Mesenchymal stem cell (in vitro differentiated cells and primary cell): Measurements from ENCODE around the gene B3GLCT.

Experiments
- DNase-seq: peaks from one replicate; pipeline ENCODE4 v3.0.0-alpha.2; 2013
- H2AFZ ChIP-seq: one replicate; pipeline ENCODE4 v1.6.1; 2013; ENCODE audit warnings: low read depth, mild to moderate bottlenecking, control low read depth, inconsistent platforms, low read length, moderate library complexity
- H2AK5ac ChIP-seq: 2 replicates; pipeline ENCODE4 v1.6.1; 2013; ENCODE audit warnings: low read length, moderate library complexity, mild to moderate bottlenecking, inconsistent platforms; ENCODE audit not compliant: severe bottlenecking
- H2BK120ac ChIP-seq: one replicate; pipeline ENCODE4 v1.6.1; 2013; ENCODE audit warnings: low read depth, mild to moderate bottlenecking, inconsistent platforms, low read length, moderate library complexity
- H2BK12ac ChIP-seq, 2 experiments: one replicate each; pipeline ENCODE4 v1.6.1; 2013; ENCODE audit warnings: inconsistent platforms in 2 of 2, low read length in 2 of 2, mild to moderate bottlenecking in 2 of 2, moderate library complexity in 2 of 2, control low read depth in 1 of 2
- H2BK15ac ChIP-seq: one replicate; pipeline ENCODE4 v1.6.1; 2013; ENCODE audit warnings: mild to moderate bottlenecking, low read depth, inconsistent platforms; ENCODE audit not compliant: poor library complexity, severe bottlenecking
- H2BK5ac ChIP-seq: 2 replicates; pipeline ENCODE4 v1.6.1; 2013; ENCODE audit warnings: low read depth, mild to moderate bottlenecking, low read length, control low read depth, inconsistent platforms; ENCODE audit not compliant: poor library complexity, severe bottlenecking
- H3K14ac ChIP-seq, 2 experiments: one replicate each; pipeline ENCODE4 v1.6.1; 2013; ENCODE audit warnings: inconsistent platforms in 2 of 2, low read length in 2 of 2, control low read depth in 1 of 2, mild to moderate bottlenecking in 1 of 2, moderate library complexity in 1 of 2
- H3K18ac ChIP-seq, 2 experiments: one replicate each; pipeline ENCODE4 v1.6.1; 2013; ENCODE audit warnings: inconsistent platforms in 2 of 2, low read length in 2 of 2, control low read depth in 1 of 2, low read depth in 1 of 2, mild to moderate bottlenecking in 1 of 2
- H3K23ac ChIP-seq, 2 experiments: one replicate each; pipeline ENCODE4 v1.6.1; 2013; ENCODE audit warnings: inconsistent platforms in 2 of 2, low read length in 2 of 2, mild to moderate bottlenecking in 2 of 2, moderate library complexity in 2 of 2, control low read depth in 1 of 2
- H3K27ac ChIP-seq: 2 replicates; pipeline ENCODE4 v1.5.1; 2013; ENCODE audit warnings: mild to moderate bottlenecking, moderate library complexity, low read length, control low read depth, inconsistent platforms; ENCODE audit not compliant: poor library complexity, severe bottlenecking
- H3K27me3 ChIP-seq, 2 experiments: 2 replicates each; pipeline versions ENCODE4 v1.6.1 to v1.7.0; 2013; ENCODE audit warnings: low read length in 2 of 2, mild to moderate bottlenecking in 2 of 2, moderate library complexity in 2 of 2, control low read depth in 1 of 2, inconsistent platforms in 1 of 2; ENCODE audit not compliant: control insufficient read depth in 1 of 2, insufficient read depth in 1 of 2
- H3K36me3 ChIP-seq, 2 experiments: 2 replicates each; pipeline versions ENCODE4 v1.6.1 to v1.7.0; 2013; ENCODE audit warnings: low read length in 2 of 2, control low read depth in 1 of 2, inconsistent platforms in 1 of 2, low read depth in 1 of 2, mild to moderate bottlenecking in 1 of 2; ENCODE audit not compliant: insufficient read depth in 2 of 2, control insufficient read depth in 1 of 2
- H3K4ac ChIP-seq, 2 experiments: one replicate each; pipeline ENCODE4 v1.6.1; 2013; ENCODE audit warnings: inconsistent platforms in 2 of 2, low read length in 2 of 2, mild to moderate bottlenecking in 2 of 2, moderate library complexity in 2 of 2, control low read depth in 1 of 2, low read depth in 1 of 2
- H3K4me1 ChIP-seq: 2 replicates; pipeline ENCODE4 v1.6.1; 2013; ENCODE audit warnings: low read depth, low read length, control low read depth; ENCODE audit not compliant: control insufficient read depth, insufficient read depth
- H3K4me2 ChIP-seq: 2 replicates; pipeline ENCODE4 v1.6.1; 2013; ENCODE audit warnings: low read length, mild to moderate bottlenecking, inconsistent platforms; ENCODE audit not compliant: poor library complexity, severe bottlenecking
- H3K4me3 ChIP-seq, 2 experiments: 2 replicates each; pipeline versions ENCODE4 v1.5.1 to v1.7.0; 2013; ENCODE audit warnings: low read length in 2 of 2, mild to moderate bottlenecking in 2 of 2, control low read depth in 1 of 2, low read depth in 1 of 2; ENCODE audit not compliant: insufficient read depth in 1 of 2
- H3K79me1 ChIP-seq: replicated peaks from 2 replicates; pipeline ENCODE4 v1.6.1; 2013; ENCODE audit warnings: mild to moderate bottlenecking, control low read depth, low read length, inconsistent platforms; ENCODE audit not compliant: poor library complexity, severe bottlenecking
- H3K9ac ChIP-seq: 2 replicates; pipeline ENCODE4 v1.7.0; 2013; ENCODE audit warnings: mild to moderate bottlenecking, low read length, moderate library complexity
- H3K9me3 ChIP-seq: 2 replicates; pipeline ENCODE4 v1.7.0; 2013; ENCODE audit warnings: mild to moderate bottlenecking, low read length; ENCODE audit not compliant: control insufficient read depth
- H4K8ac ChIP-seq: one replicate; pipeline ENCODE4 v1.6.1; 2013; ENCODE audit warnings: inconsistent platforms, mild to moderate bottlenecking, low read length, moderate library complexity
- H4K91ac ChIP-seq: one replicate; pipeline ENCODE4 v1.6.1; 2013; ENCODE audit warnings: mild to moderate bottlenecking, low read length, inconsistent platforms
- WGBS: methylation state at CpG from one replicate; pipeline ENCODE4 v1.1.7; 2013; ENCODE audit warnings: mixed read lengths; 5-methylcytosine and 5-hydroxymethylcytosine counted together

Gene B3GLCT

DNA sequence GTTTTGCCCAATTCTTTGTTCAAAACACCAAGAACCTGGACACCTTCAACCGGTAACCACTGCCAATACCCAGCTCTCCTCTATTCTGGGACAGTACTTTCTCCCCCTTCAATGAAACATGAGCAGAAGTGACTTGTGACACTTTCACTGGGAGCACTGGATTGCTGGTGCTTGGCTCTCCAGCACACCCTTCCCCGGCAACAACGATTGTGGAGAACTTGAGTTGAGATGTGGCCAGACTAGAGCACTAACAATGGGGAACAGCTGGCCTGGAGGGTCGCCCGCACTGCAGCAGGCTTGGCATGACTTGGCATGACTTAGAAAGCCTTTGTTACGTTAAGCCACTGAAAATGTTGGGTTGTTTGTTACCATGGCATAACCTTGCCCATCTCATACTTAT is 7.5 kb upstream of the B3GLCT start:
- Histone ChIP-seq H3K4me2 (no peak overlapping the region), H4K8ac (no peak overlapping the region), H3K14ac (no peak overlapping the region), H3K4me3 (no peak overlapping the region), H3K27ac (no peak overlapping the region), H3K9ac (no peak overlapping the region), H2AFZ (no peak overlapping the region), H3K9me3 (peaks cover 5% of the 10 kb centered on the region), H3K79me1 (no peaks in the 10 kb centered on the region), H2BK5ac (no peak overlapping the region), H3K18ac (no peak overlapping the region), H2BK12ac (no peak overlapping the region), H2BK15ac (no peak overlapping the region), H3K4me1 (no peaks in the 10 kb centered on the region), H4K91ac (no peak overlapping the region), H3K23ac (no peak overlapping the region), H2BK120ac (no peak overlapping the region), H2AK5ac (no peak overlapping the region), H3K27me3 (peaks cover 0 to 14% of the 10 kb centered on the region in 2 experiments), H3K4ac (no peak overlapping the region), H3K36me3 (no peaks in the 10 kb centered on the region)
- DNase-seq, result no peak
- whole genome bisulfite sequencing, result 97% methylated on average over 3 of the region's 6 CpGs

DNA sequence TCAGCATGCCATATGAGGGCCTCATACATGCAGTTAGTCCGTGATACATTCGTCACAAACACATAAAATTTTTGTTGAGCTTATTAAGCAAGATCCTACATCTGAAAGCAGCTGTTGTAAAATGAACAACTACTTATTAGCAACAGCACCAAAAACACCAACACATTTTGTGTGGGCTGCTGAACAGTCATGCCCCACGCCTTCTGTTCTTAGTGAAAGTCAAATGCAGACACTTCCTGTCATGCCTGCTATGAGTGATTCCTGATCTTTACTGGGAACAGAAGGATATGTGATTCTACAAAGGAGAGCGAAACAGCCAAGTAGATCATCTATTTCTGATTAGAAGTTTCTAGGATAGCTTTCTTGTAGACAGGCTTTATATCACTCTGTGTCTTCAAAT is 4.2 kb upstream of the B3GLCT start:
- no peak overlapping the region for H3K4me2 ChIP-seq
- H2AK5ac ChIP-seq, result no peak overlapping the region
- H3K79me1 ChIP-seq, result peaks cover 3% of the 10 kb centered on the region
- H2BK5ac ChIP-seq, result no peak overlapping the region
- H3K27ac ChIP-seq, result no peak overlapping the region
- no peak overlapping the region for H2BK12ac ChIP-seq
- DNase-seq, result no peak
- H3K23ac ChIP-seq, result no peak overlapping the region
- no peak overlapping the region for H4K91ac ChIP-seq
- H3K4ac ChIP-seq, result no peak overlapping the region
- H3K4me3 ChIP-seq, result no peak overlapping the region
- H3K4me1 ChIP-seq, result peaks cover 5% of the 10 kb centered on the region
- no peaks in the 10 kb centered on the region for H3K36me3 ChIP-seq
- peaks cover 0 to 3% of the 10 kb centered on the region in 2 experiments for H3K27me3 ChIP-seq
- H4K8ac ChIP-seq, result no peak overlapping the region
- H3K18ac ChIP-seq, result no peak overlapping the region
- H3K9me3 ChIP-seq, result no peaks in the 10 kb centered on the region
- WGBS, result 78% methylated on average over 4 of the region's 4 CpGs
- H2BK120ac ChIP-seq, result no peak overlapping the region
- no peak overlapping the region for H3K9ac ChIP-seq
- no peak overlapping the region for H2BK15ac ChIP-seq
- no peak overlapping the region for H2AFZ ChIP-seq
- no peak overlapping the region for H3K14ac ChIP-seq

DNA sequence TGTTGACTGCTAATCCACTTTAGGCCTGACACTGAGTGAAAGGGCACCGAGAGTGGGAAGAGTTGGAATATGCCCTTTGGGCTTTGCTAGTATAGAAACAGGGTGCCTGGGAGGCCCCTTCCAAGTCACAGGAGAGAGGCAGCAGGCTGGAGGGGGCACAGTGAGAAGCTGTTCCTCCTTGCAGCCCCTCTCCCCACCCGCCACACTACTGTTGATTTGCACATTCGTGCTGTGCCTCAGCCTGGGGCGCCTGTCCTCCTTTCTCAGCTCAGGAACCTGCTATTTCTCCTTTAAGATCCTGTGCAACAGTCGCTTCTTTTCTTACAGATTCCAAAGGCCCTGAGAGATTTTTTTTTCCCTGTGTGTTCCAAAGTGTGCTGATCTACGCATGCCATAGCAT is 2.8 kb upstream of the B3GLCT start:
- H3K9ac ChIP-seq, result no peak overlapping the region
- 82% methylated on average over 6 of the region's 6 CpGs for WGBS

DNA sequence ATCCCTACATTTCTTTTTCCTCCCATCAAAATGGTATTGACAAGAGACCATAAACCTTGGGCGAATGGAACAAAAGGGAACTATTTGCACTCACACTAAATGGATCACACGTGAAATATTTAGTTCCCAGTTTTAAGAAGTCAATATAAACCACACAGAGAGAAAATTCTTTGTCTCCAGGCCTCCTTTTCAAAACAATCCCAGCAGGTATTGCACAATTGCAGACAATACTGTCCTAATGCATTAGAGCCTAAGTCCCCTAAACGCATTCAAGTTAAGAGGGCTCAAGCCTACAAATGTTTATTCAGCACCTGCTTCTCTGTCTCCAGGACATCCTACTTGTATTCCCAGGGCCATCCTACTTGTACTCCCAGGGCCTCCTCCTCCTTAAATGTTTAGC is 1.3 kb upstream of the B3GLCT start:
- Histone ChIP-seq H3K18ac (no peak overlapping the region), H3K14ac (no peak overlapping the region), H3K23ac (no peak overlapping the region), H2AK5ac (no peak overlapping the region), H3K9me3 (no peaks in the 10 kb centered on the region), H2BK12ac (no peak overlapping the region), H2BK120ac (no peak overlapping the region), H2BK15ac (no peak overlapping the region), H3K4me3 (no peak overlapping the region), H4K91ac (no peak overlapping the region), H3K9ac (no peak overlapping the region), H3K79me1 (peaks cover 17% of the 10 kb centered on the region), H3K4me2 (no peak overlapping the region), H2BK5ac (no peak overlapping the region), H3K4me1 (peaks cover 10% of the 10 kb centered on the region), H2AFZ (no peak overlapping the region), H3K27me3 (no peaks in the 10 kb centered on the region), H3K4ac (no peak overlapping the region), H4K8ac (no peak overlapping the region), H3K36me3 (no peaks in the 10 kb centered on the region), H3K27ac (no peak overlapping the region)
- WGBS, result 83% methylated on average over 3 of the region's 3 CpGs
- no peak for DNase-seq

More for the DNA sequence above, 2.8 kb upstream of the B3GLCT start:
- Histone ChIP-seq H3K36me3 (no peaks in the 10 kb centered on the region), H3K27me3 (peaks cover 0 to 3% of the 10 kb centered on the region in 2 experiments), H4K91ac (no peak overlapping the region), H3K18ac (no peak overlapping the region), H3K4me2 (no peak overlapping the region), H2BK15ac (no peak overlapping the region), H3K4ac (no peak overlapping the region), H2BK120ac (no peak overlapping the region), H2BK5ac (no peak overlapping the region), H3K23ac (no peak overlapping the region), H3K14ac (no peak overlapping the region), H2BK12ac (no peak overlapping the region), H3K9me3 (no peaks in the 10 kb centered on the region), H3K27ac (no peak overlapping the region), H2AK5ac (no peak overlapping the region), H3K79me1 (peaks cover 5% of the 10 kb centered on the region), H3K4me1 (peaks cover 7% of the 10 kb centered on the region), H3K4me3 (no peak overlapping the region), H2AFZ (no peak overlapping the region), H4K8ac (no peak overlapping the region)
- no peak for DNase-seq
